Measurements from ENCODE around the gene LLGL2.

- TF ChIP-seq, protein P1, sequence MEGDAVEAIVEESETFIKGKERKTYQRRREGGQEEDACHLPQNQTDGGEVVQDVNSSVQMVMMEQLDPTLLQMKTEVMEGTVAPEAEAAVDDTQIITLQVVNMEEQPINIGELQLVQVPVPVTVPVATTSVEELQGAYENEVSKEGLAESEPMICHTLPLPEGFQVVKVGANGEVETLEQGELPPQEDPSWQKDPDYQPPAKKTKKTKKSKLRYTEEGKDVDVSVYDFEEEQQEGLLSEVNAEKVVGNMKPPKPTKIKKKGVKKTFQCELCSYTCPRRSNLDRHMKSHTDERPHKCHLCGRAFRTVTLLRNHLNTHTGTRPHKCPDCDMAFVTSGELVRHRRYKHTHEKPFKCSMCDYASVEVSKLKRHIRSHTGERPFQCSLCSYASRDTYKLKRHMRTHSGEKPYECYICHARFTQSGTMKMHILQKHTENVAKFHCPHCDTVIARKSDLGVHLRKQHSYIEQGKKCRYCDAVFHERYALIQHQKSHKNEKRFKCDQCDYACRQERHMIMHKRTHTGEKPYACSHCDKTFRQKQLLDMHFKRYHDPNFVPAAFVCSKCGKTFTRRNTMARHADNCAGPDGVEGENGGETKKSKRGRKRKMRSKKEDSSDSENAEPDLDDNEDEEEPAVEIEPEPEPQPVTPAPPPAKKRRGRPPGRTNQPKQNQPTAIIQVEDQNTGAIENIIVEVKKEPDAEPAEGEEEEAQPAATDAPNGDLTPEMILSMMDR (IDR thresholded peaks at IDR 0.05), result no peak
- TF ChIP-seq POLR2A (IDR thresholded peaks at IDR 0.05), result no peak
These were observed 69.2 kb downstream of the LLGL2 start for GRCh38 chr17:75594499-75595283.

Measured in thyroid gland (tissue), 4 donors.